Activated T-helper 2 cell treated with anti-CD3 and anti-CD28 coated beads, Interferon-gamma antibody, Interleukin-2, Interleukin-4, amounts not matched to agents 10 μg/mL and 5 μg/mL and 100 μg/mL, durations not matched to agents 14 hours and 24 hours and 36 hours (primary cell): ENCODE data around the gene FTO. TPM values are rescaled to one million over a fixed set of nuclear protein-coding genes. Genes with fewer than 3 reads are reported as not detected.

ENCODE experiments used
- DNase-seq: peaks from one replicate; pipeline ENCODE4 v3.0.0; 2021; ENCODE audit warnings: low spot score
- H3K27ac Mint-ChIP-seq: one replicate; pipeline ENCODE4 v1.8.0; 2021; ENCODE audit warnings: mixed read lengths
- H3K27me3 Mint-ChIP-seq: one replicate; pipeline ENCODE4 v1.8.0; 2021; ENCODE audit warnings: low read depth, mixed read lengths
- H3K36me3 Mint-ChIP-seq: one replicate; pipeline ENCODE4 v1.8.0; 2021; ENCODE audit warnings: low read depth, mixed read lengths
- H3K4me1 Mint-ChIP-seq: one replicate; pipeline ENCODE4 v1.8.0; 2021; ENCODE audit warnings: low read depth, mixed read lengths
- H3K4me3 Mint-ChIP-seq: one replicate; pipeline ENCODE4 v1.8.0; 2021; ENCODE audit warnings: low read depth, mild to moderate bottlenecking, moderate library complexity, mixed read lengths
- H3K9me3 Mint-ChIP-seq: one replicate; pipeline ENCODE4 v1.8.0; 2021; ENCODE audit warnings: mixed read lengths
- intact Hi-C: fragments of 100-400 bp; cut with micrococcal nuclease; formaldehyde crosslinking; loops from one replicate; pipeline ENCODE4 v1.15.1; 2023
- total RNA-seq: library from RNA; stranded (reverse); gene quantifications from 2 replicates; pipeline ENCODE4 v1.2.3, GENCODE V29; 2022

Gene FTO
- total RNA-seq, 1 donor from 2014 or later, result 62.7 TPM

DNA sequence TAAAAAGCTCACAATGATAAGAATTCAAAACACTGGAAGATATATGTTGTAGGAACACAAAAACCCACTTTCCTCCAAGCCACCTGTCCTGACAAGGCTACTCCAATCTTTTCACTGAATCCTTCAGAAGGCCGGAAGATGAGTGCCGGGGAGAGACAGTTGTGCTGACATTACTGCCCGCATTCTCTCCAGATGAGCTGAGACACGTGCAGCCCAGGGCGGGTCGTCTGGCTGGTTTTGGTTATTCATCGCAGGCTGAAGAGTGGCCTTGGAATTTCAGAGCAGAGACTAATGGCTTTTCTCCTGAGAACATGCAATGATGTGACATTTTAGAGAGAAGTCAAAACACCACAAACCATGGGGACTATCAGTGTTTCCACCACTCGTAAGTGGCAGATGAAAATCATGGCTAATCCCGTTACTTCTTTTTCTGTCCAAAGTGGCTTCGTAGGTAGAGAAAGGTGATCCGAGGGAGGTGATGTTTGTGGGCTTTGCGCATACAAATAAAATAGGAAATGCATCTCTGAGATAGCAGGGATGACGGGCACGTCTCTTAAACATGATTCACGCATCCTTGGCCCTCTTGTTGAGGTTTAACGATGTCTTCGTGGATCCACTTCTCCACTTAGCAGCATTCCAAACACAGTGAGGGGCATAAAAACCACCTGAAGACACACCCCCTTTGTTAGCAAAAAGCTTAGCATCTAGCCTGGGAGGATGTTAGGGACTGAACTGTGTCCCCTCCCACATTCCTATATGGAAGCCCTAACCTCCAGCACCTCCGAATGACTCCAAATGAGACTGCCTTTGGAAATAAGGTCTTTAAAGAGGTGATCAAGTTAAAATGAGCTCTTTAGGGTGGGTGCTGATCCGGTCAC, 448.6 kb downstream of the FTO start:
- intact Hi-C loops, result no loop called here
- Mint-ChIP-seq H3K4me1 (no peaks in the 10 kb centered on the region), H3K27me3 (peaks cover 2% of the 10 kb centered on the region), H3K4me3 (no peak overlapping the region), H3K9me3 (peaks cover 12% of the 10 kb centered on the region), H3K36me3 (no peaks in the 10 kb centered on the region), H3K27ac (no peak overlapping the region)
- no peak for DNase-seq

DNA sequence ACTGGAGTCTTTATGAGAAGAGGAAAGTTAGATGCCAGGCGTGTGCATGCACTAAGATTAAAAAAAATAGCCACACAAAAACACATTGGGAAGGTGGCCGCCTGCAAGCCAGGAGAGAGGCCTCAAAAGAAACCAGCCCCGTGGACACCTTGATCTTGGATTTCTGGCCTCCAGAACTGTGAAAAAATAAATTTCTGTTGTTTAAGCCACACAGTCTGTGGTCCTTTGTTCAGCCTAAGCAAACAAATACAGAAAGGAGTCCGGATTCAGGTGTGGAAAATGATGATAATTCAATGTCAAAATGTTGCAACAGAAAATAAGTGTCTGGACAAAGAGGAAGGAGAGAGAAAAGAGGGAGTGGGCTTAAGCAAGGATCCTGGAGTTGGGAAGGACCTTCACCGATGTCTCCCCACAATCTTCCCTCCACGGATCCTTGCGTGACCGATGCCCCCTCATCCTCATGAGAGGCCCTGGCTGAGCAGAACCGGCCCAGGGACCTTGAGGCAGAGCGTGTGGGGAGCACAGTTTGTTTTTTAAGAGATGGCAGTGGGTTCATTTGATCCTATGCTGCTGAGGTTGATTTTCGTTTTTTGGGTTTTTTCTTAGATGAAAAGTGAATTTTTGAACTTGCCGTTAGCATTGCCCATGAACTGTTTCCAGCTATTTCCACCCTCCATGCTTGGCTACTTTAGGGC, 449.4 kb downstream of the FTO start:
- Mint-ChIP-seq H3K27me3 (peaks cover 2% of the 10 kb centered on the region), H3K36me3 (no peaks in the 10 kb centered on the region), H3K4me3 (no peak overlapping the region), H3K27ac (no peak overlapping the region), H3K4me1 (no peaks in the 10 kb centered on the region), H3K9me3 (peaks cover 12% of the 10 kb centered on the region)
- intact Hi-C loops, result no loop called here
- no peak for DNase-seq

DNA sequence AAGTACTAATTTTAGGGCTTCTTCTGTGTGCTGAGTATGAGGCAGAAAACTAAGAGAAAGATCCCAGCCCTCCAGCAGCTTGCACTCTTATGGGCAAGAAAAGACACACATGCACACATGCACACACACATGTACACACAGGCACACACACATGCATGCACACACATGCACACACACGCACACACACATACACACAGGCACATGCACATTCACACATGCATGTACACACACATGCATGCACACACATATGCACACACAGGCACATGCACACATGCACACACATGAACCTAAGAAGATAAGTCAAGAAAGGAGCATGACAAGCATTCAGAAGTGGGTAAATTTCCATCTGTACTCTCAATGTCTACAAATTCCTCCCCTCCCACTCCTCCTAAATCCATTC, 452.4 kb downstream of the FTO start:
- Mint-ChIP-seq H3K27me3 (no peaks in the 10 kb centered on the region), H3K4me3 (no peak overlapping the region), H3K4me1 (no peaks in the 10 kb centered on the region), H3K36me3 (no peaks in the 10 kb centered on the region), H3K27ac (no peak overlapping the region), H3K9me3 (peaks cover 20% of the 10 kb centered on the region)
- intact Hi-C loops, result no loop called here
- no peak for DNase-seq

DNA sequence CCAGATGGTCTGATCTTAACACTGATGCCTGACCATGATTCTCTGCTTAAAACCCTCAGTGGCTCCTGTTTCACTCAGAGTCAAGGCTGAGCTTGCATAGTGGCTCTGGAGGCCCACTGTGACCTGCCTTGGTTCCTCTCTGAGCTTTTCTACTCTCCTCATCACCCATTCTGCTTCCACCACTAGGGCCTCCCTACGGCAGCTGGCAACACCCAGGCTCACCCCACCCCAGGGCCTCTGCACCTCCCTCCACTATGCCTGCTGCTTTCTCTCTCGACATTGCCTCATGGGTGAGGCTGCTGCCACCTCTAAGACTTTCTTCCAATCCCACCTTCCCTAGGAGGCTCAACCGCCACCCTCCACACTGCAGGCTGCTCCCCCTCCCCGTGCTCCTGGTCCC, 455.0 kb downstream of the FTO start:
- DNase-seq, result no peak
- intact Hi-C loops, result no loop called here
- Mint-ChIP-seq H3K27ac (no peak overlapping the region), H3K9me3 (peaks cover 20% of the 10 kb centered on the region), H3K4me3 (no peak overlapping the region), H3K4me1 (no peaks in the 10 kb centered on the region), H3K36me3 (no peaks in the 10 kb centered on the region), H3K27me3 (no peaks in the 10 kb centered on the region)

DNA sequence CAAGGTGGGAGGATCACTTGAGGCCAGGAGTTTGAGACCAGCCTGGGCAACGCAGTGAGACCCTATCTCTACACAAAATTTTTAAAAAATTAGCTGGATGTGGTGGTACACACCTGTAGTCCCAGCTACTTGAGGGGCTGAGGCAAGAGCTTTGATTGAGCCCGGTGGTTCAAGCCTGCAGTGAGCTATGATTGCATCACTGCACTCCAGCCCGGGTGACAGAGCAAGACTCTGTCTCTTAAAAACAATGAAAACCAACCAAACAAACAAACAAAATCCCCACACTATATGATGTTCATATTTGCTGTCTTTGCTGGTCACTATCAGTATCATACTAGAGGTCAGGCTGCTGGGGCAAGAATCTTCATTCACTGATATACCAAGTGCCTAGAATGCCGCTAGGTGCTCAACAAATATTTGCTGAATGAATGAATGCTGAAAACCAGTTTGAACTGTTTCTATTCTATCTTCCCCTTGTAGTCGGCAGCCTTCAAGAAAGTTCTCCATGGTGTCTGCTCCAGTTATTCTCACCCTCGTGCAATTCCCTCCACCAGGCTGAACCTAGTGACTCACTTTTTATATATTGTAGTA, 455.6 kb downstream of the FTO start:
- intact Hi-C loops, result no loop called here
- Mint-ChIP-seq H3K27ac (no peak overlapping the region), H3K36me3 (no peaks in the 10 kb centered on the region), H3K27me3 (no peaks in the 10 kb centered on the region), H3K9me3 (peaks cover 20% of the 10 kb centered on the region), H3K4me1 (no peaks in the 10 kb centered on the region), H3K4me3 (no peak overlapping the region)
- no peak for DNase-seq

DNA sequence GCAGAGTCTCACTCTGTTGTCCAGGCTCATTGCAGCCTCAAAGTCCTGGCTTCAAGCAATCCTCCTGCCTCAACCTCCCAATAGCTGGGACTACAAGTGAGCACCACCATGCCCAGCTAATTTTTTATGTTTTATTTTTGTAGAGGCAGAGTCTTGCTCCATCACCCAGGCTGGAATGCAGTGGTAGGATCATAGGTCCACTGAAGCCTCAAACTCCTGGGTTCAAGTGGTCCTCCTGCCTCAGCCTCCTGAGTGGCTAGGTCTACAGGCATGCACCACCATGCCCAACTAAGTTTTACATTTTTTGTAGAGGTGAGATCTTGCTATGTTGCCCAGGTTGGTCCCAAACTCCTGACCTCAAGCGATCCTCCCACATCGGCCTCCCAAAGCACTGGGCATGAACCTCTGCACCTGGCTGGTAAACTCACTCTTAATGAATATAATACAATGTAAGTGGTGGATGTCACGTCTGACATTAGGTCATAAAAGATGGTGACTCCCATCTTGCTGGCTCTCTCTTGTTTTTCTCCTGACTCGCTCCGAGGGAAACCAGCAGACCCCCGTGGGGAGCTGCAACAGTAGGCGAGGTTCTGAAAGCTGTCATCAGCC, 456.4 kb downstream of the FTO start:
- H3K27me3 Mint-ChIP-seq, result no peaks in the 10 kb centered on the region
- peaks cover 20% of the 10 kb centered on the region for H3K9me3 Mint-ChIP-seq
- intact Hi-C loops, result no loop called here
- H3K36me3 Mint-ChIP-seq, result no peaks in the 10 kb centered on the region
- no peaks in the 10 kb centered on the region for H3K4me1 Mint-ChIP-seq
- no peak overlapping the region for H3K4me3 Mint-ChIP-seq
- H3K27ac Mint-ChIP-seq, result no peak overlapping the region
- no peak for DNase-seq

DNA sequence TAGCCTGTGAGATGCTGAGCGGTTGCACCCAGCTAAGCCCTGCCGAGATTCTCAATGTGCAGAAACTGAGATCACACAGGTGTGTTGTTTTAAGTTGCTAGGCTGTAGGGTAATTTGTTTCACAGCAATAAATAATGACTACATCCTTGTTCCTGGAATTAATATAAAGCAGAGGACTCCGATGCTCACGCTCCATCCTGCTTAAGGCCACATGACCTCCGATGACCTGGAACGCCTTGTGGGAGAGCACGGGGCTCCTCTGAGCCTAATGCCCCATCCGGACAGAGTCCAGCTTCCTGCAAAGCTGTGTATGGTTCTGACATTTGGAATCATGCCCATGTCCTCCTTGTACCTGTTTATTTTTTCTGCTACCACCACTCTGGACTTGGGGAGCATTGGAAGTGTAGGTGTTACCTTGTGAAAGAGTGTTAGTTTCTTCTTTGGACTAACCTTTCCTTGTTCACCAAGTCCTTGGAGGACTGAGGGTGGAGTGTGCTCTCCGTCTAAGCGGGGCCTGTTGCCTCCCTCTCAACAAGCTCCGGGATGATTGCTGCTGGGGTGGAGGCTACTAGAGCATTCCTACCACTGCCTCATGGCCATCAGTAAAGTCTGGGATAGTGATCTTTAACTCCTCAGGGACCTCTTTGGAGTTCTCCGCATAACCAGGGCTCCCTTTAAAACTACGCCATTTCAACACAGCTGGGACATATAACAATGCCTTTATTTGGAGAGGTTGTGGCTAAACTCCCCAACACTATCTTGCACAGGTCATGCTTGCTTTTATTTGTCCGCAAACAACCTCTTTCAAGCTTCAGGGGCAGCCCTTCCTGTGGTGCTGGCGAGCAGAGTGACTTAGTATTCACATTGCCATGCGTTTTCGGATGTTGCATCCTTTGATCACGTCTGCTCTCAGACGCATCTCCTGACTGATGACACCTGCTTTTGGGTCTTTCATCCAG, 457.3 kb downstream of the FTO start:
- Mint-ChIP-seq H3K4me1 (no peaks in the 10 kb centered on the region), H3K4me3 (no peak overlapping the region), H3K27me3 (no peaks in the 10 kb centered on the region), H3K36me3 (no peaks in the 10 kb centered on the region), H3K27ac (no peak overlapping the region), H3K9me3 (peaks cover 17% of the 10 kb centered on the region)
- intact Hi-C loops, result no loop called here
- no peak for DNase-seq

DNA sequence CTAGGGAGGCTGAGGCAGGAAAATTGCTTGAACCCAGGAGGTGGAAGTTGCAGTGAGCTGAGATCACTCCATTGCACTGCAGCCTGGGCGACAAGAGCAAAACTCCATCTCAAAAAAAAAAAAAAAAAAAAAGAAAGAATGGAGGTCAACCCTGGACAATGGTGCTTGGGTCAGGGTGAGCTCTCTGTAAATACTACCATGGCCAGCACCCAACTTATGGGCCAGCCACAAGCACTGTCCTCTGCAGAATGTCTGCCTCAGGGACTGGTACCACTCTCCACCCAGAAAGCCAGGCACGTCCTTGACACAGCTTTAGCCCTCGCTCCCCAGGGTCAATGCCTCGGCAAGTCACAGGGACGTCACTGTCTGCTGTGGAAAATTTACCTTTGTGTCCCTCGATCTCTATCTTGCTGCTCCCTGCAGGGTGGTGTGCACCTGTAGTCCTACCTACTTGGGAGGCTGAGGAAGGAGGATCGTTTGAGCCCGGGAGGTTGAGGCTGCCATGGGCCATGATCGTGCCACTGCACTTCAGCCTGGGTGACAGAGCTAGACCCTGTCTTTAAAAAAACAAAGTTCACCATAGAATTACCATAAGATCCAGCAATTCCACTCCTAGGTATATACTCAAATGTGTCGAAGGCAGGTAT, 459.4 kb downstream of the FTO start:
- no peaks in the 10 kb centered on the region for H3K4me1 Mint-ChIP-seq
- H3K27me3 Mint-ChIP-seq, result no peaks in the 10 kb centered on the region
- H3K27ac Mint-ChIP-seq, result no peak overlapping the region
- intact Hi-C loops, result no loop called here
- no peak overlapping the region for H3K4me3 Mint-ChIP-seq
- H3K9me3 Mint-ChIP-seq, result peaks cover 8% of the 10 kb centered on the region
- no peak for DNase-seq
- no peaks in the 10 kb centered on the region for H3K36me3 Mint-ChIP-seq

DNA sequence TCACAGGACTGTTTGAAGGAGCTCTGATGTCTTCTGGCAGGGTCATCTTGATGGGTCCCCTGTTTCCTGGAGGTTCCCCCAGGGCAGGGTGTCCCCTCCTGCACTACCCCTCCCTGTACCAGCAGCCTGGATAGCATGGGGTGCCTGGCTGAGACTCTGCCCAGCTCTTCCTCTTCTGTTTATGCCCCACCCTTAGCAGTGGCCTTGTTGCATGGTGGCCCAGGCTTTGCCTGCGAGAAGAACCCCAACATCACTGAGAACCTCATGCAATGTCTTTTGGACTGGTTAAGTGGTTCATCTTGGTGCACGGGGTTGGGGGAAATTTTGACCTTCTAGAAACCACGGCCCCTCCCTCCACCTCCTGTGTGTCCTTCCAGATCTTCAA, 460.8 kb downstream of the FTO start:
- no peaks in the 10 kb centered on the region for H3K36me3 Mint-ChIP-seq
- H3K27me3 Mint-ChIP-seq, result no peaks in the 10 kb centered on the region
- H3K27ac Mint-ChIP-seq, result no peak overlapping the region
- no peak for DNase-seq
- no peaks in the 10 kb centered on the region for H3K4me1 Mint-ChIP-seq
- H3K9me3 Mint-ChIP-seq, result no peaks in the 10 kb centered on the region
- H3K4me3 Mint-ChIP-seq, result no peak overlapping the region
- intact Hi-C loops, result no loop called here

DNA sequence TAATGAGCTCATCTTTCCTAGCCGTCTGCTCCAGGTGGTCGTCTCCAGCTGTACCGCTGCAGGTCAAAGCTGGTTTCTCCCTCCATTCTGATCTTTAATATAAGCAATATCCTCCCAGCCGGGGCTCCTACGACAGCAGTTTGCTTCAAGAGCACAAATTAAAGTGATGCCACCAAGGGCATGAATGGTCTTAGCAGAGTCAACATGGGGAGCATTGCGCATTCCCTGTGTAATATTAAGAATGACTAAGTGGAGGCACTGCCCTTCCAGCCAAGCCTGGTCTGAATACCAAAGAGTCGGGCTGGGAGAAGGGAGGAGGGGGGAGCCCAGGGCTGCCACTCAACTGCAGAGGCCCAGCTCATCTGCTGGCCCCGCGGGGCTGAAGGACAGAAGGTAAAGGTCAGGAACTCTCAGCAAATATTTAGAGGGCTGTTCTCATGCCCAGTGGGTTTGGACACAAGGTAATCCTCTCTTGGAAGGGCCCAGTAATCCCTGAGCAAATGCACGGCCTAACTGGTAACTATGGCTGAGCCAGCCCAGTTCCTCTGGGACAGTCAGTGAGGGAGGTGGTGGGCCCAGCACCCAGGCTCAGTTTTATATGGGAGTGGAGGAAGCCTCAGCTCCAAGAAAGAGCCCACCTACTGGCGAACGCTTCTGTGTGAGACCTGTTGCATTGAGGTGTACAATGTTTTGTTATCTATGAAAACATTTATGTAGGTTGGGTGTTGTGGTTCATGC, 461.4 kb downstream of the FTO start:
- no peak for DNase-seq
- Mint-ChIP-seq H3K27me3 (peaks cover under 1% of the 10 kb centered on the region), H3K4me1 (no peaks in the 10 kb centered on the region), H3K36me3 (no peaks in the 10 kb centered on the region), H3K4me3 (no peak overlapping the region), H3K27ac (no peak overlapping the region), H3K9me3 (no peaks in the 10 kb centered on the region)
- intact Hi-C loops, result no loop called here
